HL-60 (cell line): ENCODE measurements around the gene RPSA.

Experiments used
- DNase-seq, 2 experiments: peaks; one replicate each; pipeline ENCODE4 v3.0.0-alpha.2; 2010 to 2020; ENCODE audit warnings: low read depth in 1 of 2, low spot score in 1 of 2
- H3K27ac ChIP-seq: fragments of 250-450 bp; sonication (Bioruptor Pico); replicated peaks from 2 replicates; pipeline ENCODE4 v1.5.1; 2020; ENCODE audit warnings: mild to moderate bottlenecking, moderate library complexity
- H3K27me3 ChIP-seq: fragments of 250-450 bp; sonication (Bioruptor Pico); 2 replicates; pipeline ENCODE4 v1.5.1; 2021; ENCODE audit warnings: mild to moderate bottlenecking, moderate library complexity; ENCODE audit not compliant: insufficient read depth, poor library complexity, severe bottlenecking
- H3K4me3 ChIP-seq: replicated peaks from 2 replicates; pipeline ENCODE4 v1.5.1; 2011; ENCODE audit warnings: mild to moderate bottlenecking, control low read depth, low read length; ENCODE audit not compliant: insufficient read depth
- GABPA ChIP-seq: IDR thresholded peaks from 2 replicates; pipeline ENCODE4 v1.6.1; 2012; ENCODE audit warnings: low read depth
- POLR2AphosphoS5 ChIP-seq: IDR thresholded peaks from 2 replicates; pipeline ENCODE4 v1.6.1; 2012; ENCODE audit warnings: low read depth
- SPI1 ChIP-seq: IDR thresholded peaks from 2 replicates; pipeline ENCODE4 v1.6.1; 2012; ENCODE audit warnings: low read depth, mild to moderate bottlenecking, borderline replicate concordance
- TF ChIP-seq, protein P1 (sequence below): IDR thresholded peaks from one replicate; pipeline ENCODE4 v1.5.1; 2011; ENCODE audit warnings: low read length, control low read depth, inconsistent platforms; ENCODE audit not compliant: insufficient read depth
- TF ChIP-seq, protein P2 (sequence below): IDR thresholded peaks from 2 replicates; pipeline ENCODE4 v1.6.1; 2012; ENCODE audit warnings: low read depth; ENCODE audit not compliant: insufficient replicate concordance

RPSA gene

DNA sequence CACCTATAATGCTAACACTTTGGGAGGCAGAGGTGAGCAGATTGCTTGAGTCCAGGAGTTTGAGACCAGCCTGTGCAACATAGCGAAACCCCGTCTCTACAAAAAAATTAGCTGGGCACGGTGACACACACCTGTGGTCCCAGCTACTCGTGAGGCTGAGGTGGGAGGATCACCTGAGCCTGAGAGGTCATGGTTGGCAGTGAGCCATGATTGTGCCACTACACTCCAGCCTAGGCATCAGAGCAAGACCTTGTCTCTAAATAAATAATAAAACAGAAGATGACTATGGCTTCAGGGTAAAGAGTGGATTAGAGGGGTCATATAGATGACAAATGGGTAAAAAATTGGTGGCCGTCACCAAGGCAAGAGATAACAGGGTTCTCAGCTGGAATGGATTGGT, 20.2 kb upstream of the RPSA start:
- no peak for TF ChIP-seq GABPA
- TF ChIP-seq, protein P1, sequence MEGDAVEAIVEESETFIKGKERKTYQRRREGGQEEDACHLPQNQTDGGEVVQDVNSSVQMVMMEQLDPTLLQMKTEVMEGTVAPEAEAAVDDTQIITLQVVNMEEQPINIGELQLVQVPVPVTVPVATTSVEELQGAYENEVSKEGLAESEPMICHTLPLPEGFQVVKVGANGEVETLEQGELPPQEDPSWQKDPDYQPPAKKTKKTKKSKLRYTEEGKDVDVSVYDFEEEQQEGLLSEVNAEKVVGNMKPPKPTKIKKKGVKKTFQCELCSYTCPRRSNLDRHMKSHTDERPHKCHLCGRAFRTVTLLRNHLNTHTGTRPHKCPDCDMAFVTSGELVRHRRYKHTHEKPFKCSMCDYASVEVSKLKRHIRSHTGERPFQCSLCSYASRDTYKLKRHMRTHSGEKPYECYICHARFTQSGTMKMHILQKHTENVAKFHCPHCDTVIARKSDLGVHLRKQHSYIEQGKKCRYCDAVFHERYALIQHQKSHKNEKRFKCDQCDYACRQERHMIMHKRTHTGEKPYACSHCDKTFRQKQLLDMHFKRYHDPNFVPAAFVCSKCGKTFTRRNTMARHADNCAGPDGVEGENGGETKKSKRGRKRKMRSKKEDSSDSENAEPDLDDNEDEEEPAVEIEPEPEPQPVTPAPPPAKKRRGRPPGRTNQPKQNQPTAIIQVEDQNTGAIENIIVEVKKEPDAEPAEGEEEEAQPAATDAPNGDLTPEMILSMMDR: no peak
- Histone ChIP-seq H3K27me3 (no peaks in the 10 kb centered on the region), H3K4me3 (no peak overlapping the region), H3K27ac (no peak overlapping the region)
- DNase-seq: no peak

DNA sequence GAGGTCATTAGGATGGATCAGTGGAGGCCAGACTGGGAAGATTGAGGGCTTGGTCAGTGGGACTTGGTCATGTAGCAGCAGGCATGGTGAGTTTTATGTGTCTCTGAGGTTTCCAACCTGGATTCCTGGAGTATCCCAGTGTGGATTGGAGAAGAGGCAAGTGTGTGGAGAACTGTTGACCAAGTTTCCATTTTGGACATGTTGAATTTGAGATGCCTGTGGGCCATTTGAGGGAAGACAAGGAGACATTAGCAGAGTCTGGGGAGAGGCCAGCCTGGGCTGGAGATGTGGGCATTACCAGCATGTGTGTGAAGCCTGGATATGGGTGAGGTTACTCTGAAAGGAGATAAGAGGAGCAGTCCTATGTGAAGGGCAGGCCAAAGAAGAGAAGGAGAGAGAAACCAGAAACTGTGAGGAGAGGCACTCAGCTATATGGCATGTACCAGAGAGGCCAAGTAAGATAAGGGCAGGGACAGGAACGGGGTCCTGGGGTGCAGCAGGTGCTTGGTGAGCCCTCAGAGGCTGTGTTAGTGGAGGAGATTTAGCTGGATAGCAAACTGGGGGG, 19.0 kb upstream of the RPSA start:
- H3K27ac ChIP-seq: no peak overlapping the region
- H3K27me3 ChIP-seq: no peaks in the 10 kb centered on the region
- no peak overlapping the region for H3K4me3 ChIP-seq
- no peak for DNase-seq
- TF ChIP-seq SPI1 (no peak), POLR2AphosphoS5 (no peak), GABPA (no peak)
- TF ChIP-seq, protein P2, sequence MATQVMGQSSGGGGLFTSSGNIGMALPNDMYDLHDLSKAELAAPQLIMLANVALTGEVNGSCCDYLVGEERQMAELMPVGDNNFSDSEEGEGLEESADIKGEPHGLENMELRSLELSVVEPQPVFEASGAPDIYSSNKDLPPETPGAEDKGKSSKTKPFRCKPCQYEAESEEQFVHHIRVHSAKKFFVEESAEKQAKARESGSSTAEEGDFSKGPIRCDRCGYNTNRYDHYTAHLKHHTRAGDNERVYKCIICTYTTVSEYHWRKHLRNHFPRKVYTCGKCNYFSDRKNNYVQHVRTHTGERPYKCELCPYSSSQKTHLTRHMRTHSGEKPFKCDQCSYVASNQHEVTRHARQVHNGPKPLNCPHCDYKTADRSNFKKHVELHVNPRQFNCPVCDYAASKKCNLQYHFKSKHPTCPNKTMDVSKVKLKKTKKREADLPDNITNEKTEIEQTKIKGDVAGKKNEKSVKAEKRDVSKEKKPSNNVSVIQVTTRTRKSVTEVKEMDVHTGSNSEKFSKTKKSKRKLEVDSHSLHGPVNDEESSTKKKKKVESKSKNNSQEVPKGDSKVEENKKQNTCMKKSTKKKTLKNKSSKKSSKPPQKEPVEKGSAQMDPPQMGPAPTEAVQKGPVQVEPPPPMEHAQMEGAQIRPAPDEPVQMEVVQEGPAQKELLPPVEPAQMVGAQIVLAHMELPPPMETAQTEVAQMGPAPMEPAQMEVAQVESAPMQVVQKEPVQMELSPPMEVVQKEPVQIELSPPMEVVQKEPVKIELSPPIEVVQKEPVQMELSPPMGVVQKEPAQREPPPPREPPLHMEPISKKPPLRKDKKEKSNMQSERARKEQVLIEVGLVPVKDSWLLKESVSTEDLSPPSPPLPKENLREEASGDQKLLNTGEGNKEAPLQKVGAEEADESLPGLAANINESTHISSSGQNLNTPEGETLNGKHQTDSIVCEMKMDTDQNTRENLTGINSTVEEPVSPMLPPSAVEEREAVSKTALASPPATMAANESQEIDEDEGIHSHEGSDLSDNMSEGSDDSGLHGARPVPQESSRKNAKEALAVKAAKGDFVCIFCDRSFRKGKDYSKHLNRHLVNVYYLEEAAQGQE: no peak
- TF ChIP-seq, protein P1: no peak

DNA sequence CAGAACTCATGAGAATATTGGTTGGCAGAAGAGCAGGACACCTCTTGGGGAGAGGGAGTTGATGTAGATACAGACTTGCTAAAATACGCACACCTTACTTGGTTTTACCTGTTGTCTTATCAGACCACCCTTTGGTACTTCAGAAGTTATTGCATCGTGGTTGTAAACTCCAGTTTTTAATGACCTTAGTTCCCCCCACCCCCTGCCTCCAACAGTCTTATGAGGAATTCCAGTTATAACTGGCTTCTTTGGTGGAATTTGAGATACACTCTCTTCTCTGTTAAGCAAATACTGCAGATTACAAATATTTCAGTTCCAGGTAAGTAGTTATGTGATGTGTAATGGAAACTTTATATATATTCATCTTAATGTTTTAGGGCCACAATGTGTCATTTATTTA, 18.4 kb upstream of the RPSA start:
- no peak overlapping the region for H3K4me3 ChIP-seq

DNA sequence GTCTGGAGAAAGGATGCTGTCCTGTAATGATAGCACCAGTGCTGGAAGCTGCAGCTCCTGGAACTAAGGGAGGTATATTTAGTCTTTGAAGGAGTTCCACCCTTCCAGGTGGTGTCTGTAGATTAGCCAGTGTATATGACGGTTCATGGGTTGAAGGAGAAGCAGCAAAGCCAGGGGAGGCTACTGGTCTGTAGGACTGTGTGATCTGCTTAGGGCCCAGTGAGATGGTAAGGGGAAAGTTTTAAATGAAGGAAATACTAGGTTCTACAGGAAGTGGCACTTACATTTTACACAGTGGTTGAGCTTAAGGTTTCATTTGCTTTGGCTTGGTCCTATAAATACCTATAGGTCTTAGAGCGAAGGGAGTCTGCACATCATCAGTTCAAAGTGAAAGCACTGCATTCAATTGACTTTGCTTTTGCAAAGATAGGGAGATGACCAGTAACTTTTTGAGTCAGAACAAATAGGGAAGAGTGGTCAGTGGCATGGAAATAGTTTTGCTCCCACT, 17.7 kb upstream of the RPSA start:
- H3K27ac ChIP-seq: no peak overlapping the region

More for the DNA sequence above, 18.4 kb upstream of the RPSA start:
- Histone ChIP-seq H3K27me3 (no peaks in the 10 kb centered on the region), H3K27ac (no peak overlapping the region)
- DNase-seq: no peak
- TF ChIP-seq, protein P1: no peak

More for the DNA sequence above, 17.7 kb upstream of the RPSA start:
- Histone ChIP-seq H3K27me3 (no peaks in the 10 kb centered on the region), H3K4me3 (no peak overlapping the region)
- TF ChIP-seq GABPA (no peak), POLR2AphosphoS5 (no peak), SPI1 (no peak)
- TF ChIP-seq, protein P1: no peak
- TF ChIP-seq, protein P2: no peak
- no peak for DNase-seq
